ENCODE data around the gene CDC14A.

GRCh38 chr1:100474834-100475233 is 122.5 kb downstream of the CDC14A start:
- no peak for TF ChIP-seq CTCF (IDR thresholded peaks at IDR 0.05; ENCODE audit: low read depth, low read length, poor library complexity, severe bottlenecking)
- no peak for TF ChIP-seq EZH2phosphoT487 (IDR thresholded peaks at IDR 0.05; ENCODE audit: borderline replicate concordance, low read length)

All from DOHH2 (cell line).